ENCODE results near the gene HDAC6. TPM values are rescaled to one million over a fixed set of nuclear protein-coding genes. Genes with fewer than 3 reads are reported as not detected.

HDAC6 gene
- total RNA-seq, 1 experiment from 2014 or later = 79.9 TPM

GRCh38 chrX:48792219-48792618 lies 9.6 kb upstream of the HDAC6 start:
- no peak overlapping the region for H3K9ac ChIP-seq (ENCODE audit: low read length)
- ChIA-PET POLR2A (no interaction called here), CTCF (no interaction called here), RAD21 (ENCODE audit: low non-redundant PET in 1 of 2, low total read pairs in 2 of 2, uncharacterized antibody in 2 of 2, unreplicated experiment in 2 of 2) (no interaction called here)
- no peaks in the 10 kb centered on the region for H3K79me2 ChIP-seq (ENCODE audit: insufficient read depth, low read length)
- no peaks in the 10 kb centered on the region for H3K27me3 ChIP-seq (ENCODE audit: insufficient read depth, low read length)
- H2AFZ ChIP-seq (ENCODE audit: low read depth, low read length, poor library complexity, severe bottlenecking) = no peak overlapping the region
- H3K4me3 ChIP-seq (replicated peaks in 1 of 2; ENCODE audit: low read depth in 1 of 2, low read length in 2 of 2) = no peak overlapping the region
- no peak overlapping the region for H3K27ac ChIP-seq (ENCODE audit: low read depth, low read length)
- H3K36me3 ChIP-seq (ENCODE audit: control insufficient read depth in 1 of 2, insufficient read depth in 2 of 2, low read length in 2 of 2) = no peaks in the 10 kb centered on the region
- intact Hi-C loops (cut with micrococcal nuclease) = no loop called here
- H3K9me2 ChIP-seq (ENCODE audit: insufficient read depth) = no peaks in the 10 kb centered on the region
- no peak overlapping the region for H3K4me2 ChIP-seq (ENCODE audit: low read length)
- ATAC-seq = no peak
- no peaks in the 10 kb centered on the region for H4K20me1 ChIP-seq (ENCODE audit: insufficient read depth)
- BruUV-seq (replicated peaks) = no TSS peak
- H3K4me1 ChIP-seq (ENCODE audit: control insufficient read depth in 1 of 2, insufficient read depth in 2 of 2, low read length in 2 of 2) = peaks cover 11 to 19% of the 10 kb centered on the region in 2 experiments
- no peak for DNase-seq (ENCODE audit: low read depth, low spot score)
- no peak for TF ChIP-seq ZNF274 (IDR thresholded peaks at IDR 0.05; ENCODE audit: low read depth, low read length)
- no peak for TF ChIP-seq CEBPB (IDR thresholded peaks at IDR 0.05; ENCODE audit: low read depth)
- TF ChIP-seq, protein P1, sequence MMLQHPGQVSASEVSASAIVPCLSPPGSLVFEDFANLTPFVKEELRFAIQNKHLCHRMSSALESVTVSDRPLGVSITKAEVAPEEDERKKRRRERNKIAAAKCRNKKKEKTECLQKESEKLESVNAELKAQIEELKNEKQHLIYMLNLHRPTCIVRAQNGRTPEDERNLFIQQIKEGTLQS (IDR thresholded peaks at IDR 0.05) = no peak
- no peak for TF ChIP-seq SIN3A (IDR thresholded peaks at IDR 0.05; ENCODE audit: low read depth)
- no peak for TF ChIP-seq SRF (IDR thresholded peaks at IDR 0.05; ENCODE audit: low read depth)
- TF ChIP-seq REST (IDR thresholded peaks at IDR 0.05; ENCODE audit: low read depth) = no peak
- TF ChIP-seq EZH2phosphoT487 (IDR thresholded peaks at IDR 0.05; ENCODE audit: borderline replicate concordance) = no peak
- TF ChIP-seq RAD21 (IDR thresholded peaks at IDR 0.05; ENCODE audit: low read depth) = no peak
- H3K9me3 ChIP-seq (ENCODE audit: control insufficient read depth in 1 of 2, insufficient read depth in 1 of 2, low read depth in 1 of 2, low read length in 2 of 2) = no peaks in the 10 kb centered on the region
